HG03565 (cell line): Measurements from ENCODE around the gene NR1I3.
A peak's percentile ranks its signal among the peaks of the same experiment; 100 is the strongest.

Experiments used
- ATAC-seq: cut with Tn5 transposase; IDR thresholded peaks from one replicate; pipeline ENCODE4 v1.9.1; 2021; ENCODE audit warnings: mild to moderate bottlenecking, moderate library complexity; ENCODE audit not compliant: unreplicated experiment

Gene NR1I3

DNA sequence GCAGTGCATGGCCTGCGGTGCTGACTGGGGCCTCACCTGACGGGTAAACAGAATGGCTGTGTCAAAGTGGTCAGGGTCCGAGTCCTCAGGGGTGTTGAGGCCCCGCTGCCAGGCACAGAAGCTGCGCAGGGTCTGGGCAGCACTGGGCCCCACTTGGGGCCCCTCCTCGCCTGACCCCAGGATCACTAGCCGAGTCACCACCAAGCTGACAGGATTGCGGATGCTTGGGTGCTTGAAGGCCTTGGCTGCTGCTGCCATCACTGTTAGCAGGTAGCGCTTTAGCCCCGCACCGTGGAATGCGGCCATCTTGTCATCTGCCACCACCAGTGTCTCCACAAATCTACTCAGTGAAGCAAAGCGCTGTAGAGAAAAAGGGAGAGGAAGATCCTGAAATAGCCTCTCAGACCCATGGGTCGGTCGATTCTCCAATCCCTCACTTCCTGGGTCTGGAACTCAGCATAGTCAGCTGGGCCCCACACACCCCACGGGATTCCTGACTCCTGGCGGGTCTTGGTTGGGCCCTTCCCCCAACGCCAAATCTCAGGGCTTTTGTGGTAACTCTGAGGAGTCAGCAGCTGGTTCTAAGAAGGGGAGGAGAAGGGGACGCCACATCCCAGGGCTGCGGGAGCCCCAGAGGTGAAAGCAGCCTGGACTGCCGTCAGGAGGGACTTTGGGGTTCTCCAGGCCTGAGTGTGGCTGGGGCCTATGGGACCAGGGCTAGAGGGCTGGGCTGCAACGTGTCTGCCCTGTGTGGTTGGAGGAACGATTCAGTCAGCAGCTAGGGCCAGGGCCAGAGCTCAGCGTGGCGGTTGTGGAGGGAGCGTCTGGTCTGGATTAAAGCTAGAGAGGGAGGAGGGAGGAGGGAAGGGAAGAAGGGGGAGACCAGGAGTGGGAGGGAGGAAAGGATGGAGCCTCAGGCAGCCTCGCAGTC lies 41.2 kb downstream of the NR1I3 start:
- ATAC-seq = no peak

DNA sequence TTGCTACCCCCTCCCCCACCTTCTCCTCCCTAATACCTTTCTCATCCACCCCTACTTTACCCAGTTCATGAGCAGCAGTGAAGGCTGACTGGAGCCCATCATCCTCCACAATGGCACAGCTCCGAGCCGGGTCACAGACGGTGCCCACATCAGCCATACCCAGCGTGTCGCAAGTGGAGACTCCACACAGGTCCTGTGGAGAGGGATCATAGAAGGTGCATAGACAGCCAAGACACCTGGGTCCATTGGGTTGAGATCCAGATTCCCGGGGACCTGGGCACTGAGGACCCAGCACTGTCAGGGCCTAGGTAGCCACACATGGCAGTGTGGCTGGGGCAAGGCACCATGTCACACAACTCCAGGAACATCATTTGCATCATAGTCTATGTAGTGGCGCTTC lies 41.9 kb downstream of the NR1I3 start:
- ATAC-seq = no peak

DNA sequence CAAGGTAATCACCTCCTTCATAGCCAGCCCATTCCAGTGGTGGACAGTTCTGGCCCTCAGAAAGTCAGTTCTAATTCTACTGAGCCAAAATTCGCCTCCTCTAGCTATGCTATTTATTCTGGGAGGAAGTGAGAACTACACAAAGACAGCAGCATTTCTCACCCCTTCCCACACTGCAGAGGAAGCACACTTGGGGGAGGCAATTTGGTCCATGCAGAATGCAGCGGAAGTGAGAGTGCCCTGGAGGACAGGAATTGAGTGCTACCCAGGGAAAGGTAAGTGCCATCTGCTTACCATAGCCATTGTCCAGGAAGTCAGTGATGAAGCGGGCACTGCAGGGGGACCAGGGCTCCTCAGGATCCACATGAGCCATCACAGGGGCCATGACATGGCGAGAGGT lies 42.8 kb downstream of the NR1I3 start:
- ATAC-seq = no peak

- no peak for ATAC-seq
Observed at GRCh38 chr1:161193561-161194235, 44.3 kb downstream of the NR1I3 start.

GRCh38 chr1:161192476-161193465 lies 45.2 kb downstream of the NR1I3 start:
- ATAC-seq = no peak

DNA sequence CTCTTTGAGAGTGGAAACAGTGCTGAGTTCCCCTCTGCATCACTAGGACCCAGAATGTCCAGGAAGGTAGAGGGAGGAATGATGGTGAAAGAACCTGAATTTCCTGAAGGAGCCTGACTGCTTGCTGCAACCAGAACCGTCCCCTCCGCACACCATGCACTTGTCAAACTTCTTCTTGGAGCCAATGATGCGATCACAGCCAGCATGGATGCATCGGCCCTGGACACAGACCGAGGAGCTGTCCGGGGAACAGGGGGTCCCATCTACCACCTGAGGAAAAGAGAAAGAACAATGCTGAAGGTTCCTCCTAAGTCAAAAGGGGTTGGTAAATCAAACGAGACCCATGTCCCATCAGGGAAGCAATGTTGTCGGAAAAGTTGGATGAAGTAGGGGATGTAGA lies 46.0 kb downstream of the NR1I3 start:
- no peak for ATAC-seq

DNA sequence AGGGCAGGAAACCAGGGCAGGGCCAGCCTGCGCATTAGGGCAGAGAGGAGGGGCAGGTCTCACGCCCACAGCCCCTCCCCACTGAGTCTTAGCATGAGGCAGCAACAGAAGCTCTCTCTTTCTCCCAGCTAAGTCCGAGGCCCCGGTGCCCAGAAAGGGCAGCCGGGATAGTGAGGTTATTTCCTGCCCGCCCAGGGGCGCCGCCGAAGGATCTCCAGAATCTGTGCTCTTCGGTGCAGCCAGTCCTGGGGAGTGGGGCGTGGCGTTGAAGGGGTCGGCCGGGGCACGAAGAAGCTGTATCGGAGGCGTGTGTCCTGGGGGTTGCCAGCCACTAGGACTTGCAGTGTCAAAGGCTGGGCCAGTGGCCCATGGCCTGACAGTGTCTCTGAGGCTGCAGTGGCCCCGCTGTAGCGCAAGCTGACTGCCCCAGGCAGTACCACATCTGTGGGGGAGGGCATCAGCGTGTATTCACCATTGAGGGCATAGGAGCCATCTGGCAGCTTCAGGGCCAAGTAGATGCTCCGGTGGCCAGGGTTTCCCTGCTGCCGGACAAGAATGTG lies 47.0 kb downstream of the NR1I3 start:
- ATAC-seq = no peak

GRCh38 chr1:161189036-161189435 lies 49.0 kb downstream of the NR1I3 start:
- no peak for ATAC-seq

DNA sequence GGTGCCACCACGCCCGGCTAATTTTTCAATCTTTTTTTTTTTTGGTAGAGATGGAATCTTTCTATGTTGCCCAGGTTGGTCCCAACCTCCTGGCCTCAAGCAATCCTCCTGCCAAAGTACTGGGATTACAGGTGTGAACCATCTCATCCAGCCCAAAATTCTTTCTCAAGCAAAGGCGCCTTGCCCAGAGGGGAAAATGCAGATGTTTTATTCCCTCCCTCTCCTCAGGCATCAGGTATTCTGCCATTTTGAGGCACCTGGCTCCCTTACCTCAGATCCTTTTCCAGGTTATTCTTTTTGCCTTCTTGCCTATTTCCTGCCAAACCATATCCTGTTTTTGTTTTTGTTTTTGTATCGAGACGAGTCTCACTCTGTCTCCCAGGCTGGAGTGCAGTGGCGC lies 49.6 kb downstream of the NR1I3 start:
- ATAC-seq = no peak

DNA sequence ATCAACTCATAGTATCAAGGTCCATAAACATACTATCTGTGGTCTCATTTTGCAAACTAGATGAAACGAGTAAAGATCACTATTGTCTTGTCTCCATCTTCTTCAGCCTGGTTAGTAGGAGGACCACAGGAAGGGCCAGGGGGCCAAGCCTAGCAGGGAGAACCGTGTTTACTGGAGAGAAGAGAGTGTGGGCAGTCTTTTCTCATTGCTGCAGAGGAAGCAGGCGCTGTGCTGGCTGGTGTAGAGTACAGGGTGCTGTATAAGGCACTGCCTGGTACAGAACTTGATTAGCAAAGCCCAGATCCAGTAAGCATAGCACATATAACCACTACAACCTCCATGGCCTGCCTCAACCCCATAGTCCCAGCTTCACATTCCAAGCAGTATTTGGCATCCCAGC lies 50.7 kb downstream of the NR1I3 start:
- ATAC-seq = no peak

GRCh38 chr1:161185732-161186311 lies 52.2 kb downstream of the NR1I3 start:
- peak; percentile 21 for ATAC-seq

GRCh38 chr1:161185282-161185682 lies 52.7 kb downstream of the NR1I3 start:
- ATAC-seq = peak; percentile 64

DNA sequence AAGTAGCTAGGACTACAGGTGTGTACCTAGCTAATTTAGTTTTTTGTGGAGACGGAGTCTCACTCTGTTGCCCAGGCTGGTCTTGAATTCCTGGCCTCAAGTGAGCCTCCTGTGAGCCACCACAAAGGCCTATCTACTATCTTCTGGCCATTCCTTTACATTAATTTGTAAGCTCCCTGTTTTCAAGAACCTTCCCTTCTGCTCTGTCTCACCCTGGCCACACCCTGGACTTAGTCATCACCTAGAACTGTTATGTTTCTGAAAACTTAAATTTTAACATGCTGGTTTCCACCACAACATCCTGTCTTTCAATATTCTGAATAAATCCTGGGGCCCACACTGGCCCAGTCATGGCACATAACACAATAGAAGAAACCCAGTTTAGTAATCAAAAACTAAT lies 55.8 kb downstream of the NR1I3 start:
- peak; percentile 35 for ATAC-seq

DNA sequence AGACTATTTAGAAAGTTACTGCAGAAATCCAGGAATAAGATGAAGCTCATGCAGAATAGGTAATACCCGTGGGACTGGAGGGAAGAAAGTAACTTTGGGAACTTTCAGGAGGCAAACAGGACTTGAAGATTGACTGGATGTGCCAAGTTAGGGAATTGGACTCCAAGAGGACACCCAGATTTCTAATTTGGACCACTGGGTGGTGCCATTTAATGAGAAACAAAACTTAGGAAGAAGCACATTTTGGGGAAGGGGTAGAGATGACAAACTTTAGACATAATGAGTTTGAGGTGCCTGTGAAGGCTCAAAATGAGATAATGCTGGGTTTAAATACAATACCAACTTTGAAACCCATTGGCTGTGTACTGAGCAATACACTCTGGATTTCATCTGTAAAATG lies 57.4 kb downstream of the NR1I3 start:
- ATAC-seq = no peak

DNA sequence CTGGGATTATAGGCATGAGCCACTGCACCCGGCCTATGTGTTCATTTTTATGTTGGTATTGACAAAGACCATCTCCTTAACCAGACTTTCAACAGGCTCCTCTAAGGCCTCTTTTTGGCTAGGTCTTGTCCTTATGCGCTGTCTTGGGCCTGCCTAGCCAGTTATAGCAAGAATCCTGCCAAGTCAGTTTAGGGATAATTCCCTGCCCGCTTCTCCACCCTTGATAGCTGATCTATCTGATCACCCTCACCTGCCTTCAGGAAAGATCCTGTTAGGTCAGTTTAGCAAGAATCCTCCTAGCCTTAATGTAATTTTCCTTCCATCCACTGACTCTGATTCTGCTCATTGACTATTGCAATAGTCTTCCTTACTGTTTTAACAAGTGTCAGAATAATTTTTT lies 58.3 kb downstream of the NR1I3 start:
- ATAC-seq = no peak
